HepG2 (cell line): ENCODE results near the gene GINS2. TPM values are rescaled to one million over a fixed set of nuclear protein-coding genes. Genes with fewer than 3 reads are reported as not detected.

ENCODE experiments used
- ATAC-seq: fragments of 200-7000 bp; cut with Tn5 transposase; 3 replicates; pipeline ENCODE4 v1.9.1; 2020; ENCODE audit warnings: mild to moderate bottlenecking, moderate library complexity
- BruUV-seq: library from RNA; stranded (reverse); fragments of 400-500 nt; replicated peaks from 2 replicates; lab custom pipeline; 2021; lab: Mats Ljungman, UMichigan
- CTCF ChIA-PET: fragments of 300-600 bp; formaldehyde crosslinking; extraction: SDS; loops from one replicate; lab custom pipeline; 2021; ENCODE audit warnings: low total read pairs, inconsistent platforms, low intra/inter-chr PET ratio; lab: Yijun Ruan, JAX
- POLR2A ChIA-PET: fragments of 350-600 bp; sonication (Branson Sonifier 250); formaldehyde crosslinking; loops from one replicate; lab custom pipeline; 2020; ENCODE audit warnings: antibody characterized with exemption, inconsistent platforms; lab: Yijun Ruan, JAX
- DNase-seq: peaks from one replicate; pipeline ENCODE4 v3.0.0-alpha.2; 2015; ENCODE audit warnings: low spot score
- FAIRE-seq: peaks from 3 replicates; lab custom pipeline; 2011; peaks lifted over from hg19 to GRCh38; lab: Jason Lieb, UNC
- H2AFZ ChIP-seq: one replicate; pipeline ENCODE4 v1.6.1; 2011; ENCODE audit warnings: low read length, inconsistent platforms
- H3K27ac ChIP-seq: fragments of 300-600 bp; 3 replicates; pipeline ENCODE4 v1.8.0; 2011; ENCODE audit warnings: mixed run types, mild to moderate bottlenecking, mixed read lengths, low read length, inconsistent platforms; ENCODE audit not compliant: insufficient read depth; ENCODE audit errors: extremely low read length
- H3K27me3 ChIP-seq, 2 experiments: fragments of 200-600 bp in 1 of 2; 2 replicates in 1 of 2; 3 replicates in 1 of 2; pipeline versions ENCODE4 v1.6.0 to v1.8.0; 2011; ENCODE audit warnings: low read length in 2 of 2, mild to moderate bottlenecking in 2 of 2, moderate library complexity in 2 of 2, inconsistent platforms in 1 of 2; ENCODE audit not compliant: insufficient read depth in 2 of 2, control insufficient read depth in 1 of 2
- H3K36me3 ChIP-seq, 2 experiments: fragments of 200-600 bp in 1 of 2; replicated peaks in 1 of 2; 2 replicates in 1 of 2; 3 replicates in 1 of 2; pipeline versions ENCODE4 v1.5.1 to v1.8.0; 2011; ENCODE audit warnings: low read length in 2 of 2, inconsistent platforms in 1 of 2; ENCODE audit not compliant: insufficient read depth in 2 of 2, control insufficient read depth in 1 of 2
- H3K4me1 ChIP-seq: 2 replicates; pipeline ENCODE4 v1.5.1; 2012; ENCODE audit warnings: low read length, inconsistent platforms; ENCODE audit not compliant: insufficient read depth
- H3K4me2 ChIP-seq: 2 replicates; pipeline ENCODE4 v1.6.0; 2011; ENCODE audit warnings: low read depth, low read length, inconsistent platforms
- H3K4me3 ChIP-seq, 3 experiments: fragments of 200-600 bp in 1 of 3; sonication (generic), shearing (Covaris generic) in 1 of 3; replicated peaks in 1 of 3; 2 replicates each; pipeline ENCODE4 v1.5.1; 2011 to 2016; ENCODE audit warnings: low read length in 3 of 3, inconsistent platforms in 2 of 3, low read depth in 2 of 3, mild to moderate bottlenecking in 2 of 3, control low read depth in 1 of 3, mixed read lengths in 1 of 3; ENCODE audit not compliant: insufficient read depth in 1 of 3
- H3K79me2 ChIP-seq: one replicate; pipeline ENCODE4 v1.6.1; 2011; ENCODE audit warnings: low read length, inconsistent platforms; ENCODE audit not compliant: insufficient read depth
- H3K9ac ChIP-seq: 2 replicates; pipeline ENCODE4 v1.6.0; 2011; ENCODE audit warnings: mild to moderate bottlenecking, low read depth, low read length, inconsistent platforms; ENCODE audit not compliant: insufficient read depth
- H3K9me3 ChIP-seq: 2 replicates; pipeline ENCODE4 v1.5.1; 2012; ENCODE audit warnings: mild to moderate bottlenecking, low read length
- H4K20me1 ChIP-seq: 2 replicates; pipeline ENCODE4 v1.6.0; 2011; ENCODE audit warnings: inconsistent platforms, mild to moderate bottlenecking, low read length, moderate library complexity; ENCODE audit not compliant: insufficient read depth
- AGO2 ChIP-seq: fragments of 200-400 bp; formaldehyde crosslinking; optimal IDR thresholded peaks from 2 replicates; pipeline ENCODE3; 2017; ENCODE audit warnings: mild to moderate bottlenecking, low read depth, low read length, moderate library complexity
- MBNL3 ChIP-seq: fragments of 250-450 bp; sonication (Bioruptor Pico); conservative IDR thresholded peaks from 2 replicates; pipeline ENCODE4 v1.8.0; 2022; ENCODE audit warnings: mild to moderate bottlenecking, inconsistent platforms
- NCOR1 ChIP-seq: fragments of 200-600 bp; sonication (generic); IDR thresholded peaks from 2 replicates; pipeline ENCODE4 v1.7.0; 2017; ENCODE audit warnings: antibody characterized with exemption, low read length, borderline replicate concordance
- RBM22 ChIP-seq: fragments of 200-400 bp; formaldehyde crosslinking; optimal IDR thresholded peaks from 2 replicates; pipeline ENCODE3; 2017; ENCODE audit warnings: mild to moderate bottlenecking, low read length, moderate library complexity
- ZFP37 ChIP-seq: sonication (generic); formaldehyde crosslinking; IDR thresholded peaks from 2 replicates; pipeline ENCODE4 v1.4.0; 2020; ENCODE audit warnings: missing genetic modification reagents, borderline replicate concordance
- ZNF629 ChIP-seq: sonication (generic); formaldehyde crosslinking; conservative IDR thresholded peaks from 2 replicates; pipeline ENCODE4 v1.5.0; 2020; ENCODE audit warnings: missing genetic modification reagents
- WGBS: methylation state at CpG from one replicate; pipeline ENCODE4 v1.1.6; 2017; ENCODE audit warnings: low lambda C conversion rate; 5-methylcytosine and 5-hydroxymethylcytosine counted together
- in situ Hi-C: cut with HindIII; loops from 2 replicates; pipeline ENCODE4 v1.10.0; 2017; ENCODE audit warnings: low pct_unique_long_range_greater_than_20kb; ENCODE audit not compliant: extremely low pct_ligation_motif_present
- intact Hi-C: fragments of 100-400 bp; cut with micrococcal nuclease; formaldehyde crosslinking; loops from one replicate; pipeline ENCODE4 v1.10.0; 2022; ENCODE audit not compliant: unreplicated experiment
- polyA plus RNA-seq, 8 experiments: library from polyadenylated mRNA; depleted of rRNA in 3 of 8; stranded (reverse) in 7 of 8; unstranded in 1 of 8; fragments of >200 nt; fragmentation: Illumina TruSeq in 4 of 8; extraction: Trizol in 4 of 8; gene quantifications; 2 replicates each; pipeline versions ENCODE4 v1.2.1 to v1.2.3, GENCODE V29; 2011 to 2016; ENCODE audit warnings: low read depth in 4 of 8, missing spikeins in 1 of 8, mixed read lengths in 1 of 8; ENCODE audit not compliant: insufficient read depth in 1 of 8
- total RNA-seq, 5 experiments: library from RNA; depleted of rRNA; stranded (reverse); fragments of >200 nt; fragmentation: Illumina TruSeq; extraction: Trizol; gene quantifications; 2 replicates each; pipeline ENCODE4 v1.2.3, GENCODE V29; 2016; ENCODE audit warnings: low read depth in 1 of 5
- TF ChIP-seq, protein P1 (sequence below): sonication (generic); formaldehyde crosslinking; IDR thresholded peaks from 2 replicates; pipeline ENCODE4 v1.4.0; 2020; ENCODE audit warnings: missing genetic modification reagents, borderline replicate concordance

The GINS2 gene
- total and polyA plus RNA-seq, 2 of the 13 experiments (the other 11 are each of a cell fraction or from before 2014, with no cell fraction given) = 10.6 to 48.3 TPM

DNA sequence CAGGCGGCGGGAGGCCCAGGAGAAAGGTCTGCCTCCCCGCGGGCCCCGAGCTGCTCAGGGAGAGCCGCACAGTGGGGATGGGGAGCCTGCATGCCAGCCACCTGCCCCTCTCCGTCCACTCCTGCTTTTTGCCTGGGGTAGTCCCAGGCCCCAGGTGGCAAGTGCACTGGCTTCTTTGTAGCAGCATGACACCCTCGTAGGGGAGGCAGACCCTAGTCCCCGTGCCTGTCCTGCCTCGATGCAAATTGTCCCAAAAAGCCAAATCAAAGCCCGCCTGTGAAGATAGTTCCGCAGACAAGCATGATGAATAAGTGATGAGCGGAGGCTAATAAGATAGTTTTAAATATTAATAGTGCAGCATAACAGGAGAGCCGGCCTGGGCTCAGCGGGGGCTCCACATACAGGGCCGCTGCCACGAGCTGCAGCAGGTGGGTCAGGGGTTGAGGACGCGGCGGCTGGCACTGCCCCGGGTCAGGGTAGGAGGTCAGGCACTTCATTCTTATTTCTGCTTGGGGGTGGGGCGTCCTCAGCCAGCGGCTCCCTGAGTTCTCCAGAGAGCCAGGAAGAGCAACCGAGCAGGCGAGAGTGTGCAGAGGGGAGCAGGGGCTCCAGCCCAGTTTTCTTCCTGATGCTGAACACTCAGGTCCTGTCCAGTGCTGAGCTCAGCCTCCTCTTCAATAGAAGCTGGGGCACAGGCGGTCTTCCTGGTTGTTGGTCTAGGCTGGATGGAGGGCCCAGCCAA is 26.8 kb downstream of the GINS2 start:
- no peak for ATAC-seq
- FAIRE-seq = no peak
- Histone ChIP-seq H3K27me3 (no peaks in the 10 kb centered on the region), H3K4me1 (no peaks in the 10 kb centered on the region), H2AFZ (no peak overlapping the region), H3K4me3 (no peak overlapping the region), H3K79me2 (no peaks in the 10 kb centered on the region), H3K9ac (no peak overlapping the region), H3K9me3 (no peaks in the 10 kb centered on the region), H3K36me3 (peaks cover 63 to 97% of the 10 kb centered on the region in 2 experiments), H3K4me2 (no peak overlapping the region), H3K27ac (no peak overlapping the region), H4K20me1 (peaks cover 13% of the 10 kb centered on the region)
- CTCF ChIA-PET = no interaction called here
- no TSS peak for BruUV-seq
- POLR2A ChIA-PET = no interaction called here
- WGBS = 97% methylated on average over 17 of the region's 26 CpGs
- TF ChIP-seq AGO2 = peak; percentile 81
- no peak for TF ChIP-seq ZNF629
- TF ChIP-seq, protein P1, sequence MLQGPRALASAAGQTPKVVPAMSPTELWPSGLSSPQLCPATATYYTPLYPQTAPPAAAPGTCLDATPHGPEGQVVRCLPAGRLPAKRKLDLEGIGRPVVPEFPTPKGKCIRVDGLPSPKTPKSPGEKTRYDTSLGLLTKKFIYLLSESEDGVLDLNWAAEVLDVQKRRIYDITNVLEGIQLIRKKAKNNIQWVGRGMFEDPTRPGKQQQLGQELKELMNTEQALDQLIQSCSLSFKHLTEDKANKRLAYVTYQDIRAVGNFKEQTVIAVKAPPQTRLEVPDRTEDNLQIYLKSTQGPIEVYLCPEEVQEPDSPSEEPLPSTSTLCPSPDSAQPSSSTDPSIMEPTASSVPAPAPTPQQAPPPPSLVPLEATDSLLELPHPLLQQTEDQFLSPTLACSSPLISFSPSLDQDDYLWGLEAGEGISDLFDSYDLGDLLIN (CRISPR knock-in tag) = no peak
- TF ChIP-seq NCOR1 = no peak
- TF ChIP-seq ZFP37 (CRISPR knock-in tag) = no peak
- TF ChIP-seq RBM22 = peak; percentile 43
- TF ChIP-seq MBNL3 = no peak
- in situ Hi-C loops = no loop called here
- intact Hi-C loops = no loop called here
- no peak for DNase-seq
